Right lobe of liver (tissue), 6 donors: ENCODE data around the gene PTGDS. TPM values are rescaled to one million over a fixed set of nuclear protein-coding genes. Genes with fewer than 3 reads are reported as not detected.

Experiments used
- ATAC-seq, 4 donors: fragments of 200-7000 bp; cut with Tn5 transposase; one replicate each; pipeline ENCODE4 v1.9.1; 2020; ENCODE audit warnings: mild to moderate bottlenecking in 4 of 4, moderate library complexity in 4 of 4
- DNase-seq, 3 donors: peaks; one replicate each; pipeline ENCODE4 v3.0.0-alpha.2; 2020
- H3K27ac ChIP-seq, 3 donors: fragments of 200-600 bp; one replicate each; pipeline ENCODE4 v1.8.0; 2022
- H3K27me3 ChIP-seq, 2 donors: fragments of 200-600 bp; one replicate each; pipeline ENCODE4 v1.8.0; 2022
- H3K36me3 ChIP-seq, 4 donors: fragments of 200-600 bp; sonication (generic) in 1 of 4; one replicate each; pipeline versions ENCODE4 v1.5.1 to v1.8.0; 2017 to 2022; ENCODE audit warnings: control low read depth in 1 of 4
- H3K4me1 ChIP-seq, 4 donors: fragments of 200-600 bp; sonication (generic) in 1 of 4; one replicate each; pipeline versions ENCODE4 v1.5.1 to v1.8.0; 2017 to 2022; ENCODE audit warnings: control low read depth in 1 of 4
- H3K4me3 ChIP-seq, 3 donors: fragments of 200-600 bp; one replicate each; pipeline ENCODE4 v1.8.0; 2022
- H3K9me3 ChIP-seq, 4 donors: fragments of 200-600 bp; sonication (generic) in 1 of 4; one replicate each; pipeline versions ENCODE4 v1.5.1 to v1.8.0; 2017 to 2022; ENCODE audit warnings: control low read depth in 1 of 4
- POLR2A ChIP-seq: fragments of 450-650 bp; IDR thresholded peaks from one replicate; pipeline ENCODE4 v1.6.1; 2017; ENCODE audit warnings: antibody characterized with exemption, mild to moderate bottlenecking
- WGBS: methylation state at CpG from one replicate; pipeline ENCODE4 v1.1.6; 2018; ENCODE audit warnings: low coverage, low lambda C conversion rate; ENCODE audit not compliant: insufficient coverage; ENCODE audit errors: missing lambda C conversion rate; 5-methylcytosine and 5-hydroxymethylcytosine counted together
- intact Hi-C, 2 donors: fragments of 100-400 bp; cut with DNase I; formaldehyde crosslinking; loops; one replicate each; pipeline versions ENCODE4 v1.11.2 to v1.14.1; 2022
- total RNA-seq, 6 experiments: library from RNA; depleted of rRNA in 2 of 6; stranded (reverse); fragments of >200 nt in 2 of 6; fragmentation: NEBNext Ultra II Directional in 3 of 6; extraction: Animal tissue kit (Norgen Biotek cat#: 25700) in 3 of 6; gene quantifications; one replicate each; pipeline versions ENCODE4 v1.1.0 to v1.2.4, GENCODE V29; 2016 to 2023
- TF ChIP-seq, protein P1 (sequence below), 4 donors: fragments of 200-600 bp in 3 of 4; fragments of 450-650 bp in 1 of 4; IDR thresholded peaks; one replicate each; pipeline versions ENCODE4 v1.5.1 to v1.8.0; 2016 to 2022; ENCODE audit warnings: antibody characterized with exemption in 4 of 4, mild to moderate bottlenecking in 2 of 4
- donor health status: DM: no; HTN: yes; CAD: no.
- donor health status: DM: no; HTN: no; CAD: no.
- donor health status: DM: no; HTN: no; CAD: no.
- donor health status: DM: no; HTN: yes; CAD: no.
- donor health status: DM: no; HTN: yes; CAD: no.

PTGDS gene
- total RNA-seq, 6 experiments from 2014 or later = 4.3 to 21.9 (median 6.0) TPM

DNA sequence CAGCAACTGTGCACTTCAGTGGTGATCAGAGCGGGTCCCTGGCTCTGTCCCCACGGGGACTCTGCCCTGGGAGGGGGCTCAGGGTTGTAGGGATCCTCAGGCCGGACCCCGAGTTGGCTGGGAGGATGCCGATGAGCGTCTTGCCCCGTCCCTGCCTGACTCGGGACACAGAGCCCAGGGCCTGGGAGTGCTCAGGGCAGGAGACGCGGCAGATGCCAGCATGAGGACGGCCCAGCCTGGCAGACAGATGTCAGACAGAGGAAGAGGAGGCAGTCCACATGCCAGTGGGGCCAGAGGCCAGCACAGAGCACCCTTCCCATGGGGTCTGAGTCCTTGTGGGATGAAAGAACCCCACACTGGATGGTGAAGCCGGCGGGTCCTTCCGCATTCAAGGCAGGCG lies 14.0 kb upstream of the PTGDS start:
- DNase-seq = no peak
- intact Hi-C loops = no loop called here
- WGBS = 62% methylated on average over 3 of the region's 15 CpGs

DNA sequence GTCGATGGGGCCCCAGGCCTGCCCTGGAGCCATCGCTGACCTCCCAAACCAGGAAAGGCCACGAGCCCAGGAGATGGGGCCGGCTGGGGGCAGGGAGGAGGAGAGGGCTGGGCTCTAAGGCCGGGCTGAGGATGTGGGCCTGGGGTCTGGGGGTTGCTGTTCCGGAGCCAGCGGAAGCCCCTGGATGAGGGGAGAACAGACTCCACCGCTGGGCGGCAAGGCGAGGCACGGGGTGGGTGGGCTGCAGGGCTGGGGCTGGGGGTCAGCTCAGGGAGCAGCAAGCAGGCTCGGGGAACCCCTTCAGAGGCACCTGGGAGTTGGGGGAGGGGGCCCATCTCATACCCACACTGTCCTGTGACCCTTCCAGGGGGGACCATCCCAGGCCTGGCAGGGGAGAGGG lies 13.6 kb upstream of the PTGDS start:
- WGBS = no CpG with 5 or more reads among the region's 12 CpGs

More for the DNA sequence above, 14.0 kb upstream of the PTGDS start:
- Histone ChIP-seq H3K4me1 (no peaks in the 10 kb centered on the region), H3K27me3 (no peaks in the 10 kb centered on the region), H3K4me3 (no peak overlapping the region), H3K27ac (no peak overlapping the region), H3K9me3 (no peaks in the 10 kb centered on the region), H3K36me3 (no peaks in the 10 kb centered on the region)
- no peak for ATAC-seq
- no peak for TF ChIP-seq POLR2A
- TF ChIP-seq, protein P1, sequence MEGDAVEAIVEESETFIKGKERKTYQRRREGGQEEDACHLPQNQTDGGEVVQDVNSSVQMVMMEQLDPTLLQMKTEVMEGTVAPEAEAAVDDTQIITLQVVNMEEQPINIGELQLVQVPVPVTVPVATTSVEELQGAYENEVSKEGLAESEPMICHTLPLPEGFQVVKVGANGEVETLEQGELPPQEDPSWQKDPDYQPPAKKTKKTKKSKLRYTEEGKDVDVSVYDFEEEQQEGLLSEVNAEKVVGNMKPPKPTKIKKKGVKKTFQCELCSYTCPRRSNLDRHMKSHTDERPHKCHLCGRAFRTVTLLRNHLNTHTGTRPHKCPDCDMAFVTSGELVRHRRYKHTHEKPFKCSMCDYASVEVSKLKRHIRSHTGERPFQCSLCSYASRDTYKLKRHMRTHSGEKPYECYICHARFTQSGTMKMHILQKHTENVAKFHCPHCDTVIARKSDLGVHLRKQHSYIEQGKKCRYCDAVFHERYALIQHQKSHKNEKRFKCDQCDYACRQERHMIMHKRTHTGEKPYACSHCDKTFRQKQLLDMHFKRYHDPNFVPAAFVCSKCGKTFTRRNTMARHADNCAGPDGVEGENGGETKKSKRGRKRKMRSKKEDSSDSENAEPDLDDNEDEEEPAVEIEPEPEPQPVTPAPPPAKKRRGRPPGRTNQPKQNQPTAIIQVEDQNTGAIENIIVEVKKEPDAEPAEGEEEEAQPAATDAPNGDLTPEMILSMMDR (IDR thresholded peaks at IDR 0.05) = no peak

DNA sequence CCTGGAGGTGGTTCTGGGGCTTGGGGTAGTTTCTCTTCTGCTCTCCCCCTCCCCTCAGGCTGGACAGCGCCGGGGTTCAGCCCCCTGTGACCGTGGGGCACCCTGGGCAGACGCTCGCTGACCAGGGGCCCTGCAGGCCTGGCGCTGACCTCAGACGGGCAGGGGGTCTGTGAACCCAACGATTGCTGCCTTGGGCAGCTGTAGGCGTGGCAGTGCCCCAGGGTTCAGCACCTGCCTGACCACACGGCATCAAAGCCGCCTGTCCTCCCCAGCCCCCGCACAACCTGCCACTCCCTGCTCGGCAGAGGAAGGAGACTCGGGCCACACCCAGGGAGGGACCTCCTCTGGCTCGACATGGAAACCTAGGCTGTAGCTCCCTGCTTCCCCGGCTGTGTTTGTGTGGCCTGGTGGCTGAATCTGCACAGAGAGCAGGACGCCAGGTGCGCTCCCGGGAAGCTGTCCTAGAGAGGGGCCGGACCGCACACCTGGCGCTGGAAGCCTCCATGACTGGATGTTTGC lies 13.1 kb upstream of the PTGDS start:
- intact Hi-C loops = no loop called here
- Histone ChIP-seq H3K27me3 (no peaks in the 10 kb centered on the region), H3K36me3 (no peaks in the 10 kb centered on the region), H3K27ac (no peak overlapping the region), H3K4me1 (no peaks in the 10 kb centered on the region), H3K4me3 (no peak overlapping the region), H3K9me3 (no peaks in the 10 kb centered on the region)
- TF ChIP-seq, protein P1 (IDR thresholded peaks at IDR 0.05) = no peak
- no peak for TF ChIP-seq POLR2A
- WGBS = 87% methylated on average over 3 of the region's 22 CpGs
- DNase-seq (no peak), ATAC-seq (no peak)

More for the DNA sequence above, 13.6 kb upstream of the PTGDS start:
- TF ChIP-seq, protein P1 (IDR thresholded peaks at IDR 0.05) = no peak
- TF ChIP-seq POLR2A = no peak
- intact Hi-C loops = no loop called here
- ATAC-seq (no peak), DNase-seq (no peak)
- Histone ChIP-seq H3K27ac (no peak overlapping the region), H3K9me3 (no peaks in the 10 kb centered on the region), H3K27me3 (no peaks in the 10 kb centered on the region), H3K4me3 (no peak overlapping the region), H3K4me1 (no peaks in the 10 kb centered on the region), H3K36me3 (no peaks in the 10 kb centered on the region)

DNA sequence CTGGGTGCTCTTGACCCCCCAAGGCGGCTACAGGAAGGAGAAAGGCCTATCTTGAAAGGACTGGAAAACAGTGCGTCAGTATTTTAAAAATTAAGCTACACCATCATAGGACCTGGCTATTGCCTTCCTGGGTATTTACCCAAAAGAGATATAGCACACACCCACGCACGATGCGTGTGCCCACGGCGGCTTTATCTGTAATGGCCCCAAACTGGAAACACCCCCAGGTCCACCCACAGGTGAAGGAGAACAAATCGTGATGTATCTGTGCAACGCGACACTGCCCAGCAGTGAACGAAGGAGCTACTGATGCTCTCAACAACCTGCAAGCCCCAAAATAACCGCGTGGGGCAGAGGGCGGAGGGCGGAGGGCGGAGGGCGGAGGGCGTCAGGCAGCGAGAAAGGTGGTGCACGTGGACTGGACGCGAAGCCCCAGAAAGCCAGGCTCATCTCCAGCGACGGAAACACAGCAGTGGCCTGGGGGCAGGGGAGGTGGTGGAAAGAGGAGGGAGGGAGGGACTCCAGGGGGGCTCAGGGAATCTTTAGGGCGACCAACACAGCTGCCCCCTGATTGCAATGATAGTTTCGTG lies 12.4 kb upstream of the PTGDS start:
- TF ChIP-seq, protein P1 (IDR thresholded peaks at IDR 0.05) = no peak
- no peak for TF ChIP-seq POLR2A
- intact Hi-C loops = no loop called here
- DNase-seq (no peak), ATAC-seq (no peak)
- Histone ChIP-seq H3K27me3 (no peaks in the 10 kb centered on the region), H3K36me3 (no peaks in the 10 kb centered on the region), H3K9me3 (no peaks in the 10 kb centered on the region), H3K27ac (no peak overlapping the region), H3K4me1 (no peaks in the 10 kb centered on the region), H3K4me3 (no peak overlapping the region)
- WGBS = 75% methylated on average over 20 of the region's 26 CpGs
